OCI-LY1 (cell line): Measurements from ENCODE around the gene SLC2A5.

Source experiments
- CTCF ChIP-seq: fragments of 200-600 bp; sonication (generic), shearing (Covaris generic); IDR thresholded peaks from 2 replicates; pipeline ENCODE4 v1.5.1; 2017; ENCODE audit warnings: mild to moderate bottlenecking, antibody characterized with exemption, low read length, moderate library complexity, mixed read lengths
- EZH2 ChIP-seq: fragments of 200-600 bp; sonication (generic), shearing (Covaris generic); IDR thresholded peaks from 2 replicates; pipeline ENCODE4 v1.8.0; 2017; ENCODE audit warnings: borderline replicate concordance, mixed run types, mild to moderate bottlenecking, antibody characterized with exemption, low read length, moderate library complexity, mixed read lengths

- TF ChIP-seq CTCF (no peak), EZH2 (no peak)
These were observed 31.1 kb upstream of the SLC2A5 start for GRCh38 chr1:9100471-9101043.
